GM23338 (cell line): ENCODE measurements around the gene PPWD1. TPM values are rescaled to one million over a fixed set of nuclear protein-coding genes. Genes with fewer than 3 reads are reported as not detected.

Experiments
- ATAC-seq: fragments of 200-7000 bp; cut with Tn5 transposase; 3 replicates; pipeline ENCODE4 v1.9.1; 2020
- DNase-seq: peaks from one replicate; pipeline ENCODE4 v3.0.0-alpha.2; 2015; ENCODE audit warnings: low spot score
- H2AFZ ChIP-seq: fragments of 200-600 bp; sonication (generic); 2 replicates; pipeline ENCODE4 v1.8.0; 2016; ENCODE audit warnings: antibody characterized with exemption, mild to moderate bottlenecking, moderate library complexity
- H3F3A ChIP-seq: fragments of 200-600 bp; sonication (generic); replicated peaks from 2 replicates; pipeline ENCODE4 v1.8.0; 2017; ENCODE audit warnings: antibody characterized with exemption, mixed run types, low read depth
- H3K27ac ChIP-seq: fragments of 200-600 bp; sonication (generic); 2 replicates; pipeline ENCODE4 v1.6.1; 2016; ENCODE audit warnings: low read depth
- H3K27me3 ChIP-seq: fragments of 200-600 bp; sonication (generic); 2 replicates; pipeline ENCODE4 v1.8.0; 2016; ENCODE audit warnings: mild to moderate bottlenecking, mixed run types, moderate library complexity; ENCODE audit not compliant: insufficient read depth
- H3K36me3 ChIP-seq: fragments of 200-600 bp; sonication (generic); 2 replicates; pipeline ENCODE4 v1.8.0; 2016; ENCODE audit warnings: mild to moderate bottlenecking; ENCODE audit not compliant: insufficient read depth
- H3K4me1 ChIP-seq: fragments of 200-600 bp; sonication (generic); 2 replicates; pipeline ENCODE4 v1.8.0; 2016; ENCODE audit warnings: mild to moderate bottlenecking, moderate library complexity; ENCODE audit not compliant: insufficient read depth
- H3K4me2 ChIP-seq: fragments of 200-600 bp; sonication (generic); 2 replicates; pipeline ENCODE4 v1.7.1; 2017; ENCODE audit warnings: mixed run types
- H3K4me3 ChIP-seq: fragments of 200-600 bp; sonication (generic); 2 replicates; pipeline ENCODE4 v1.6.1; 2016; ENCODE audit warnings: mixed run types
- H3K79me2 ChIP-seq: fragments of 200-600 bp; sonication (generic); replicated peaks from 2 replicates; pipeline ENCODE4 v1.8.0; 2017; ENCODE audit warnings: mild to moderate bottlenecking; ENCODE audit not compliant: insufficient read depth
- H3K9me2 ChIP-seq: fragments of 200-600 bp; sonication (generic); 2 replicates; pipeline ENCODE4 v1.8.0; 2017; ENCODE audit not compliant: insufficient read depth
- H4K20me1 ChIP-seq: fragments of 200-600 bp; sonication (generic); replicated peaks from 2 replicates; pipeline ENCODE4 v1.8.0; 2017; ENCODE audit warnings: mild to moderate bottlenecking; ENCODE audit not compliant: insufficient read depth
- H3K27ac Mint-ChIP-seq: 2 replicates; pipeline ENCODE4 v1.8.0; 2020; ENCODE audit warnings: inconsistent platforms, mild to moderate bottlenecking, moderate library complexity, mixed read lengths
- H3K27me3 Mint-ChIP-seq: 3 replicates; pipeline ENCODE4 v1.8.0; 2022; ENCODE audit warnings: low read depth, mild to moderate bottlenecking, moderate library complexity, mixed read lengths, inconsistent platforms; ENCODE audit not compliant: insufficient read depth, poor library complexity
- H3K36me3 Mint-ChIP-seq: 3 replicates; pipeline ENCODE4 v1.8.0; 2021; ENCODE audit warnings: low read depth, mild to moderate bottlenecking, inconsistent platforms, moderate library complexity, mixed read lengths
- H3K4me1 Mint-ChIP-seq: 3 replicates; pipeline ENCODE4 v1.8.0; 2020; ENCODE audit warnings: mild to moderate bottlenecking, inconsistent platforms, mixed read lengths
- H3K4me3 Mint-ChIP-seq: 3 replicates; pipeline ENCODE4 v1.8.0; 2021; ENCODE audit warnings: moderate library complexity, mild to moderate bottlenecking, inconsistent platforms, mixed read lengths
- H3K9me3 Mint-ChIP-seq: 3 replicates; pipeline ENCODE4 v1.8.0; 2020; ENCODE audit warnings: moderate library complexity, mild to moderate bottlenecking, inconsistent platforms, mixed read lengths
- CREB1 ChIP-seq: fragments of 250-450 bp; sonication (Bioruptor Pico); IDR thresholded peaks from 2 replicates; pipeline ENCODE4 v1.5.0; 2020; ENCODE audit warnings: low read depth, mild to moderate bottlenecking, moderate library complexity
- CTCF ChIP-seq, 2 experiments: fragments of 200-600 bp in 1 of 2; sonication (generic) in 1 of 2; conservative IDR thresholded peaks; 2 replicates each; pipeline versions ENCODE4 v1.5.1 to v1.6.1; 2016 to 2017; ENCODE audit warnings: antibody characterized with exemption in 2 of 2, low read depth in 2 of 2, mild to moderate bottlenecking in 2 of 2, moderate library complexity in 1 of 2
- JUNB ChIP-seq: IDR thresholded peaks from one replicate; pipeline ENCODE4 v1.6.1; 2016; ENCODE audit warnings: antibody characterized with exemption; ENCODE audit not compliant: unreplicated experiment
- NANOG ChIP-seq: IDR thresholded peaks from 2 replicates; pipeline ENCODE4 v1.6.1; 2016; ENCODE audit warnings: antibody characterized with exemption, borderline replicate concordance
- POLR2AphosphoS5 ChIP-seq: IDR thresholded peaks from 2 replicates; pipeline ENCODE4 v1.6.1; 2016; ENCODE audit warnings: antibody characterized with exemption, low read depth
- REST ChIP-seq: IDR thresholded peaks from one replicate; pipeline ENCODE4 v1.6.1; 2018; ENCODE audit warnings: antibody characterized with exemption; ENCODE audit not compliant: unreplicated experiment
- ZNF114 ChIP-seq: fragments of 250-450 bp; sonication (Bioruptor Pico); IDR thresholded peaks from 2 replicates; pipeline ENCODE4 v1.5.0; 2020; ENCODE audit warnings: mild to moderate bottlenecking, moderate library complexity
- polyA plus RNA-seq: library from polyadenylated mRNA; unstranded; fragments of >200 nt; fragmentation: Nextera tagmentation; extraction: Ambion mirVana; gene quantifications from 2 replicates; pipeline ENCODE4 v1.2.1, GENCODE V29; 2016
- total RNA-seq: library from RNA; depleted of rRNA; stranded (reverse); fragments of >200 nt; shearing (Covaris generic); gene quantifications from 2 replicates; pipeline ENCODE4 v1.2.3, GENCODE V29; 2014
- TF ChIP-seq, protein P1 (sequence below): fragments of 250-450 bp; sonication (Bioruptor Pico); IDR thresholded peaks from 2 replicates; pipeline ENCODE4 v1.5.0; 2020; ENCODE audit warnings: mild to moderate bottlenecking, moderate library complexity
- TF ChIP-seq, protein P2 (sequence below): IDR thresholded peaks from 2 replicates; pipeline ENCODE4 v1.6.1; 2016; ENCODE audit warnings: antibody characterized with exemption

Gene PPWD1
- total and polyA plus RNA-seq, 2 experiments from 2014 or later: 34.8 to 57.1 TPM

DNA sequence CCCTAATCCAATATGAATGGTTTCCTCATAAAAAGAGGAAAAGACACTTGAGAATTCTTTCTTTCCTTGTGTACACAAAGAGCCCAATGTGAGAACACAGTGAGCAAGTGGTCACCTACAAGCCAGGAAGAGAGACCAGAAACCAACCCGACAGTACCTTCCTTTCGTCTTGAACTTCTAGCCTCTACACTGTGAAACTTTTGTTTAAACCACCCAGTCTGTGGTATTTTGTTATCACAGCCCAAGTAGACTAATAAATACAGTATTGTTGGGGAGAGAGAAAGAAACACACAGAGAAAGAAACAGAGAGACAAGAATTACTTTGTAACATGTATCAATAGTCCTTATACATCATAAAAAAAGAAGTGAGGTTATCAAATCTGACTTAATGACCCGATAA lies 37.4 kb upstream of the PPWD1 start (continued):
- TF ChIP-seq, protein P1, sequence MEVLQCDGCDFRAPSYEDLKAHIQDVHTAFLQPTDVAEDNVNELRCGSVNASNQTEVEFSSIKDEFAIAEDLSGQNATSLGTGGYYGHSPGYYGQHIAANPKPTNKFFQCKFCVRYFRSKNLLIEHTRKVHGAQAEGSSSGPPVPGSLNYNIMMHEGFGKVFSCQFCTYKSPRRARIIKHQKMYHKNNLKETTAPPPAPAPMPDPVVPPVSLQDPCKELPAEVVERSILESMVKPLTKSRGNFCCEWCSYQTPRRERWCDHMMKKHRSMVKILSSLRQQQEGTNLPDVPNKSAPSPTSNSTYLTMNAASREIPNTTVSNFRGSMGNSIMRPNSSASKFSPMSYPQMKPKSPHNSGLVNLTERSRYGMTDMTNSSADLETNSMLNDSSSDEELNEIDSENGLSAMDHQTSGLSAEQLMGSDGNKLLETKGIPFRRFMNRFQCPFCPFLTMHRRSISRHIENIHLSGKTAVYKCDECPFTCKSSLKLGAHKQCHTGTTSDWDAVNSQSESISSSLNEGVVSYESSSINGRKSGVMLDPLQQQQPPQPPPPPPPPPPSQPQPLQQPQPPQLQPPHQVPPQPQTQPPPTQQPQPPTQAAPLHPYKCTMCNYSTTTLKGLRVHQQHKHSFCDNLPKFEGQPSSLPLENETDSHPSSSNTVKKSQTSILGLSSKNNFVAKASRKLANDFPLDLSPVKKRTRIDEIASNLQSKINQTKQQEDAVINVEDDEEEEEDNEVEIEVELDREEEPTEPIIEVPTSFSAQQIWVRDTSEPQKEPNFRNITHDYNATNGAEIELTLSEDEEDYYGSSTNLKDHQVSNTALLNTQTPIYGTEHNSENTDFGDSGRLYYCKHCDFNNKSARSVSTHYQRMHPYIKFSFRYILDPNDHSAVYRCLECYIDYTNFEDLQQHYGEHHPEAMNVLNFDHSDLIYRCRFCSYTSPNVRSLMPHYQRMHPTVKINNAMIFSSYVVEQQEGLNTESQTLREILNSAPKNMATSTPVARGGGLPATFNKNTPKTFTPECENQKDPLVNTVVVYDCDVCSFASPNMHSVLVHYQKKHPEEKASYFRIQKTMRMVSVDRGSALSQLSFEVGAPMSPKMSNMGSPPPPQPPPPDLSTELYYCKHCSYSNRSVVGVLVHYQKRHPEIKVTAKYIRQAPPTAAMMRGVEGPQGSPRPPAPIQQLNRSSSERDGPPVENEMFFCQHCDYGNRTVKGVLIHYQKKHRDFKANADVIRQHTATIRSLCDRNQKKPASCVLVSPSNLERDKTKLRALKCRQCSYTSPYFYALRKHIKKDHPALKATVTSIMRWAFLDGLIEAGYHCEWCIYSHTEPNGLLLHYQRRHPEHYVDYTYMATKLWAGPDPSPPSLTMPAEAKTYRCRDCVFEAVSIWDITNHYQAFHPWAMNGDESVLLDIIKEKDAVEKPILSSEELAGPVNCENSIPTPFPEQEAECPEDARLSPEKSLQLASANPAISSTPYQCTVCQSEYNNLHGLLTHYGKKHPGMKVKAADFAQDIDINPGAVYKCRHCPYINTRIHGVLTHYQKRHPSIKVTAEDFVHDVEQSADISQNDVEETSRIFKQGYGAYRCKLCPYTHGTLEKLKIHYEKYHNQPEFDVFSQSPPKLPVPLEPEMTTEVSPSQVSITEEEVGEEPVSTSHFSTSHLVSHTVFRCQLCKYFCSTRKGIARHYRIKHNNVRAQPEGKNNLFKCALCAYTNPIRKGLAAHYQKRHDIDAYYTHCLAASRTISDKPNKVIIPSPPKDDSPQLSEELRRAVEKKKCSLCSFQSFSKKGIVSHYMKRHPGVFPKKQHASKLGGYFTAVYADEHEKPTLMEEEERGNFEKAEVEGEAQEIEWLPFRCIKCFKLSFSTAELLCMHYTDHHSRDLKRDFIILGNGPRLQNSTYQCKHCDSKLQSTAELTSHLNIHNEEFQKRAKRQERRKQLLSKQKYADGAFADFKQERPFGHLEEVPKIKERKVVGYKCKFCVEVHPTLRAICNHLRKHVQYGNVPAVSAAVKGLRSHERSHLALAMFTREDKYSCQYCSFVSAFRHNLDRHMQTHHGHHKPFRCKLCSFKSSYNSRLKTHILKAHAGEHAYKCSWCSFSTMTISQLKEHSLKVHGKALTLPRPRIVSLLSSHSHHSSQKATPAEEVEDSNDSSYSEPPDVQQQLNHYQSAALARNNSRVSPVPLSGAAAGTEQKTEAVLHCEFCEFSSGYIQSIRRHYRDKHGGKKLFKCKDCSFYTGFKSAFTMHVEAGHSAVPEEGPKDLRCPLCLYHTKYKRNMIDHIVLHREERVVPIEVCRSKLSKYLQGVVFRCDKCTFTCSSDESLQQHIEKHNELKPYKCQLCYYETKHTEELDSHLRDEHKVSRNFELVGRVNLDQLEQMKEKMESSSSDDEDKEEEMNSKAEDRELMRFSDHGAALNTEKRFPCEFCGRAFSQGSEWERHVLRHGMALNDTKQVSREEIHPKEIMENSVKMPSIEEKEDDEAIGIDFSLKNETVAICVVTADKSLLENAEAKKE (CRISPR knock-in tag): no peak
- no peak for TF ChIP-seq ZNF114 (CRISPR knock-in tag)
- TF ChIP-seq REST: no peak
- no peak for TF ChIP-seq POLR2AphosphoS5

DNA sequence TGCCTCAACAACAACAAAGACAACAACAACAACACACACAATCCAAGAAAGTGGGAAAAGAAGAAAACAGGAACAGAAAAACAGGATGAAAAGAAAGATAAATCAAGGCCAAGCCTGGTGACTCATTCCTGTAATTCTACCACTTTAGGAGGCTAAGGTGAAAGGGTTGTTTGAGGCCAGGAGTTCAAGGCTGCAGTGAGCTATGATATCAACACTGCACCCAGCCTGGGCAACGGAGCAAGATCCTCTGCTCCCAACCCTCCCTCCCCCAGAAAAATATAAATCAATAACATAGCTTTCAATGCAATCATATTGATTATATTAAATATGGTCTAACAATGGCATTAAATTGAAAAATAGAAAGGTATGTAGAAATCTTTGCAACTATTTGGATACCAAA lies 32.2 kb upstream of the PPWD1 start:
- peaks cover 7% of the 10 kb centered on the region; the same call in 2 of the 3 replicates for H3K36me3 Mint-ChIP-seq
- H4K20me1 ChIP-seq: no peaks in the 10 kb centered on the region
- no peak for ATAC-seq
- TF ChIP-seq CREB1: no peak
- TF ChIP-seq REST: no peak
- TF ChIP-seq JUNB: no peak
- TF ChIP-seq CTCF (conservative IDR thresholded peaks at IDR 0.05; ENCODE audit: low read depth in 2 of 2): no peak
- no peak for TF ChIP-seq NANOG
- TF ChIP-seq, protein P2, sequence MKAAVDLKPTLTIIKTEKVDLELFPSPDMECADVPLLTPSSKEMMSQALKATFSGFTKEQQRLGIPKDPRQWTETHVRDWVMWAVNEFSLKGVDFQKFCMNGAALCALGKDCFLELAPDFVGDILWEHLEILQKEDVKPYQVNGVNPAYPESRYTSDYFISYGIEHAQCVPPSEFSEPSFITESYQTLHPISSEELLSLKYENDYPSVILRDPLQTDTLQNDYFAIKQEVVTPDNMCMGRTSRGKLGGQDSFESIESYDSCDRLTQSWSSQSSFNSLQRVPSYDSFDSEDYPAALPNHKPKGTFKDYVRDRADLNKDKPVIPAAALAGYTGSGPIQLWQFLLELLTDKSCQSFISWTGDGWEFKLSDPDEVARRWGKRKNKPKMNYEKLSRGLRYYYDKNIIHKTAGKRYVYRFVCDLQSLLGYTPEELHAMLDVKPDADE: no peak

More for the DNA sequence above, 32.2 kb upstream of the PPWD1 start:
- H3K36me3 ChIP-seq: no peaks in the 10 kb centered on the region
- no peaks in the 10 kb centered on the region for H3K9me2 ChIP-seq
- no peak overlapping the region for H3K27ac Mint-ChIP-seq
- DNase-seq: no peak
- H3K79me2 ChIP-seq: no peaks in the 10 kb centered on the region
- H3K4me2 ChIP-seq: no peak overlapping the region
- no peak overlapping the region for H3K4me3 Mint-ChIP-seq
- no peaks in the 10 kb centered on the region for H3K27me3 Mint-ChIP-seq
- H3F3A ChIP-seq: no peaks in the 10 kb centered on the region
- no peaks in the 10 kb centered on the region for H3K4me1 Mint-ChIP-seq
- no peak overlapping the region for H3K27ac ChIP-seq
- no peak overlapping the region for H2AFZ ChIP-seq
- H3K9me3 Mint-ChIP-seq: no peaks in the 10 kb centered on the region
- H3K4me3 ChIP-seq: no peak overlapping the region
- H3K4me1 ChIP-seq: peaks cover 2% of the 10 kb centered on the region; the same call in 1 of the 2 replicates
- H3K27me3 ChIP-seq: no peaks in the 10 kb centered on the region
